K562 (cell line): ENCODE results near the gene ZNF426. TPM values are rescaled to one million over a fixed set of nuclear protein-coding genes. Genes with fewer than 3 reads are reported as not detected.

Source experiments
- CEBPB ChIP-seq: fragments of 450-650 bp; IDR thresholded peaks from 2 replicates; pipeline ENCODE4 v1.6.1; 2016; ENCODE audit warnings: missing genetic modification characterization, missing compliant biosample characterization
- DMBX1 ChIP-seq: fragments of 250-450 bp; sonication (Bioruptor Pico); IDR thresholded peaks from 2 replicates; pipeline ENCODE4 v1.8.0; 2022; ENCODE audit warnings: inconsistent platforms, mild to moderate bottlenecking, moderate library complexity, borderline replicate concordance
- NCOA1 ChIP-seq: fragments of 450-650 bp; IDR thresholded peaks from 2 replicates; pipeline ENCODE4 v1.6.1; 2016; ENCODE audit warnings: low read depth
- NCOA6 ChIP-seq: fragments of 450-650 bp; IDR thresholded peaks from 2 replicates; pipeline ENCODE4 v1.6.1; 2017; ENCODE audit warnings: mild to moderate bottlenecking
- RBM39 ChIP-seq: fragments of 200-400 bp; formaldehyde crosslinking; optimal IDR thresholded peaks from 2 replicates; pipeline ENCODE3; 2018; ENCODE audit warnings: low read depth, low read length
- SIN3B ChIP-seq: fragments of 450-650 bp; IDR thresholded peaks from 2 replicates; pipeline ENCODE4 v1.6.1; 2017; ENCODE audit warnings: low read depth, mild to moderate bottlenecking, moderate library complexity
- SNRNP70 ChIP-seq: fragments of 200-400 bp; formaldehyde crosslinking; optimal IDR thresholded peaks from 2 replicates; pipeline ENCODE3; 2017; ENCODE audit warnings: low read depth, low read length
- SP1 ChIP-seq: sonication (generic); formaldehyde crosslinking; IDR thresholded peaks from 2 replicates; pipeline ENCODE4 v1.8.1; 2022; ENCODE audit warnings: mild to moderate bottlenecking, missing genetic modification reagents
- TAF7 ChIP-seq: fragments of 450-650 bp; IDR thresholded peaks from 2 replicates; pipeline ENCODE4 v1.6.1; 2016; ENCODE audit warnings: missing genetic modification characterization, missing compliant biosample characterization
- TARDBP ChIP-seq: fragments of 450-650 bp; IDR thresholded peaks from 2 replicates; pipeline ENCODE4 v1.6.1; 2016
- TEAD4 ChIP-seq, 2 experiments: sonication (generic) in 1 of 2; formaldehyde crosslinking in 1 of 2; IDR thresholded peaks; 2 replicates each; pipeline versions ENCODE4 v1.6.1 to v1.8.0; 2012 to 2022; ENCODE audit warnings: borderline replicate concordance in 1 of 2, inconsistent platforms in 1 of 2, low read length in 1 of 2, mild to moderate bottlenecking in 1 of 2, missing genetic modification reagents in 1 of 2
- ZC3H11A ChIP-seq: IDR thresholded peaks from 2 replicates; pipeline ENCODE4 v1.6.1; 2012; ENCODE audit warnings: low read depth, low read length, improper control_type of control experiment
- ZNF639 ChIP-seq, 2 experiments: fragments of 200-800 bp in 1 of 2; sonication (Bioruptor generic) in 1 of 2; sonication (generic) in 1 of 2; formaldehyde crosslinking in 1 of 2; IDR thresholded peaks in 1 of 2; conservative IDR thresholded peaks in 1 of 2; 2 replicates each; pipeline versions ENCODE4 v1.5.0 to v1.6.1; 2016 to 2020; ENCODE audit warnings: missing compliant biosample characterization in 1 of 2, missing genetic modification characterization in 1 of 2, missing genetic modification reagents in 1 of 2
- polyA plus RNA-seq, 8 experiments: library from polyadenylated mRNA; depleted of rRNA in 4 of 8; stranded (reverse) in 5 of 8; unstranded in 3 of 8; fragments of >200 nt; fragmentation: Nextera tagmentation in 2 of 8; fragmentation: Illumina TruSeq in 1 of 8; extraction: Ambion mirVana in 2 of 8; extraction: Trizol in 1 of 8; gene quantifications; 2 replicates each; pipeline versions ENCODE4 v1.2.1 to v1.2.3, GENCODE V29; 2011 to 2014; ENCODE audit warnings: inconsistent platforms in 1 of 8, missing spikeins in 1 of 8
- total RNA-seq, 7 experiments: library from RNA; depleted of rRNA in 6 of 7; stranded (reverse); fragments of >200 nt in 6 of 7; fragmentation: Illumina TruSeq in 2 of 7; extraction: Trizol in 2 of 7; gene quantifications; 2 replicates each; pipeline versions ENCODE4 v1.2.1 to v1.2.3, GENCODE V29; 2011 to 2021; ENCODE audit warnings: low replicate concordance in 1 of 7
- TF ChIP-seq, protein P1 (sequence below): sonication (generic); formaldehyde crosslinking; IDR thresholded peaks from 2 replicates; pipeline ENCODE4 v1.8.0; 2022; ENCODE audit warnings: missing genetic modification reagents, mild to moderate bottlenecking, borderline replicate concordance
- TF ChIP-seq, protein P2 (sequence below): sonication (generic); formaldehyde crosslinking; IDR thresholded peaks from 2 replicates; pipeline ENCODE4 v1.9.0; 2022; ENCODE audit warnings: mild to moderate bottlenecking, missing genetic modification reagents
- TF ChIP-seq, protein P3 (sequence below): sonication (generic); formaldehyde crosslinking; IDR thresholded peaks from 2 replicates; pipeline ENCODE4 v1.8.1; 2023; ENCODE audit warnings: mild to moderate bottlenecking, missing genetic modification reagents
- TF ChIP-seq, protein P4 (sequence below): fragments of 450-650 bp; IDR thresholded peaks from 2 replicates; pipeline ENCODE4 v1.6.1; 2016; ENCODE audit warnings: borderline replicate concordance

Gene ZNF426
- total and polyA plus RNA-seq, 9 of the 15 experiments (the other 6 are each of a cell fraction or from before 2014, with no cell fraction given), result 3.2 to 14.3 (median 6.9) TPM

DNA sequence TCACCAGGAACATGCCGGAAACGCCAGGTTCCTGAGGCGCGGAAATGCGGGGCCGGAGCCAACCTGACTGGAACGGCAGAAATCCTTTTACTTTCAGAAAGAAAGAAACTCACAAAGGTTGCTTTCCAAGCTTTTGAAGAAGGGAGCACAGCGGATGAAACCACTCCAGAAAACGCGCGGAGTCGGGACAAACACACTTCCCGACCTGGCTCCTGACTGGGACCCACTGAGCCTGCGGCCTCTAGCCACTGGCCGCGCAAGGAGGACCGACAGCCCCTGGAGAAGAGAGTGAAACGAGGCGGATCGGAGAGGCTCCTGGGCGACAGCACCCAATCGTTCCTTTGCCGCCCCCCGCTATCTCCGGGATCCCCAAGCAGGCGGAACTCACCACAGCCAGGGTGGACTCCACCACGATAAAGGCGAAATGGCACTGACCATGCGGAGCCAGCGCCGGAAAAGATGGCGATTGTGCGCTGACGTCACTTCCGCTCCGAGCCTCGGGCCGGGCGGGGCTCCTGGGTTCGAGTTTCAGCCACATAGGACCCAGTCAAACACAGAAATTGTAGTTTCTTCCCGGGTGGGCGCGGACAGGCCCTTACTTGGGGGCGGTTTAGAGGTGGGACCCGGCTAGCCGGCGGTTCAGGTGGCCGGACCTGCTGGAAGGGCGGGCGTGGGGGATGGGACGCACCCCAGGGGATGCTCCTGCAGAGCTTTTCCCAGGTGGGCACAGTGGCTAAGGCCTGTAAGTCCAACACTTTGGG lies 45.8 kb upstream of the ZNF426 start, which contains the start of gene ZNF121 (continued):
- TF ChIP-seq, protein P1, sequence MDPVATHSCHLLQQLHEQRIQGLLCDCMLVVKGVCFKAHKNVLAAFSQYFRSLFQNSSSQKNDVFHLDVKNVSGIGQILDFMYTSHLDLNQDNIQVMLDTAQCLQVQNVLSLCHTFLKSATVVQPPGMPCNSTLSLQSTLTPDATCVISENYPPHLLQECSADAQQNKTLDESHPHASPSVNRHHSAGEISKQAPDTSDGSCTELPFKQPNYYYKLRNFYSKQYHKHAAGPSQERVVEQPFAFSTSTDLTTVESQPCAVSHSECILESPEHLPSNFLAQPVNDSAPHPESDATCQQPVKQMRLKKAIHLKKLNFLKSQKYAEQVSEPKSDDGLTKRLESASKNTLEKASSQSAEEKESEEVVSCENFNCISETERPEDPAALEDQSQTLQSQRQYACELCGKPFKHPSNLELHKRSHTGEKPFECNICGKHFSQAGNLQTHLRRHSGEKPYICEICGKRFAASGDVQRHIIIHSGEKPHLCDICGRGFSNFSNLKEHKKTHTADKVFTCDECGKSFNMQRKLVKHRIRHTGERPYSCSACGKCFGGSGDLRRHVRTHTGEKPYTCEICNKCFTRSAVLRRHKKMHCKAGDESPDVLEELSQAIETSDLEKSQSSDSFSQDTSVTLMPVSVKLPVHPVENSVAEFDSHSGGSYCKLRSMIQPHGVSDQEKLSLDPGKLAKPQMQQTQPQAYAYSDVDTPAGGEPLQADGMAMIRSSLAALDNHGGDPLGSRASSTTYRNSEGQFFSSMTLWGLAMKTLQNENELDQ (CRISPR knock-in tag), result peak; percentile 74; the same call in 1 of the 2 replicates
- TF ChIP-seq TAF7 (tag) (peak; percentile 78), SIN3B (peak; percentile 43; the same call in 1 of the 2 replicates), RBM39 (no peak), DMBX1 (CRISPR knock-in tag) (no peak), SNRNP70 (no peak), TEAD4 (IDR thresholded peaks at IDR 0.05; ENCODE audit: low read length) (peak; percentile 16; the same call in 1 of the 2 replicates), TEAD4 (CRISPR knock-in tag; IDR thresholded peaks at IDR 0.05; ENCODE audit: borderline replicate concordance) (peak; percentile 29; the same call in 1 of the 2 replicates), TARDBP (no peak), ZNF639 (CRISPR knock-in tag; conservative IDR thresholded peaks at IDR 0.05 in 1 of 2, IDR thresholded peaks at IDR 0.05 in 1 of 2) (peak in 1 of 2 experiments; percentile 75; a peak in 2 of 4 replicates), CEBPB (no peak), ZC3H11A (no peak), NCOA1 (peak; percentile 46; the same call in 1 of the 2 replicates), NCOA6 (no peak), SP1 (CRISPR knock-in tag) (peak; percentile 24)
- TF ChIP-seq, protein P2, sequence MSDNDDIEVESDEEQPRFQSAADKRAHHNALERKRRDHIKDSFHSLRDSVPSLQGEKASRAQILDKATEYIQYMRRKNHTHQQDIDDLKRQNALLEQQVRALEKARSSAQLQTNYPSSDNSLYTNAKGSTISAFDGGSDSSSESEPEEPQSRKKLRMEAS (CRISPR knock-in tag), result peak; percentile 94
- TF ChIP-seq, protein P3, sequence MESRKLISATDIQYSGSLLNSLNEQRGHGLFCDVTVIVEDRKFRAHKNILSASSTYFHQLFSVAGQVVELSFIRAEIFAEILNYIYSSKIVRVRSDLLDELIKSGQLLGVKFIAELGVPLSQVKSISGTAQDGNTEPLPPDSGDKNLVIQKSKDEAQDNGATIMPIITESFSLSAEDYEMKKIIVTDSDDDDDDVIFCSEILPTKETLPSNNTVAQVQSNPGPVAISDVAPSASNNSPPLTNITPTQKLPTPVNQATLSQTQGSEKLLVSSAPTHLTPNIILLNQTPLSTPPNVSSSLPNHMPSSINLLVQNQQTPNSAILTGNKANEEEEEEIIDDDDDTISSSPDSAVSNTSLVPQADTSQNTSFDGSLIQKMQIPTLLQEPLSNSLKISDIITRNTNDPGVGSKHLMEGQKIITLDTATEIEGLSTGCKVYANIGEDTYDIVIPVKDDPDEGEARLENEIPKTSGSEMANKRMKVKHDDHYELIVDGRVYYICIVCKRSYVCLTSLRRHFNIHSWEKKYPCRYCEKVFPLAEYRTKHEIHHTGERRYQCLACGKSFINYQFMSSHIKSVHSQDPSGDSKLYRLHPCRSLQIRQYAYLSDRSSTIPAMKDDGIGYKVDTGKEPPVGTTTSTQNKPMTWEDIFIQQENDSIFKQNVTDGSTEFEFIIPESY, result peak; percentile 27; the same call in 1 of the 2 replicates
- TF ChIP-seq, protein P4, sequence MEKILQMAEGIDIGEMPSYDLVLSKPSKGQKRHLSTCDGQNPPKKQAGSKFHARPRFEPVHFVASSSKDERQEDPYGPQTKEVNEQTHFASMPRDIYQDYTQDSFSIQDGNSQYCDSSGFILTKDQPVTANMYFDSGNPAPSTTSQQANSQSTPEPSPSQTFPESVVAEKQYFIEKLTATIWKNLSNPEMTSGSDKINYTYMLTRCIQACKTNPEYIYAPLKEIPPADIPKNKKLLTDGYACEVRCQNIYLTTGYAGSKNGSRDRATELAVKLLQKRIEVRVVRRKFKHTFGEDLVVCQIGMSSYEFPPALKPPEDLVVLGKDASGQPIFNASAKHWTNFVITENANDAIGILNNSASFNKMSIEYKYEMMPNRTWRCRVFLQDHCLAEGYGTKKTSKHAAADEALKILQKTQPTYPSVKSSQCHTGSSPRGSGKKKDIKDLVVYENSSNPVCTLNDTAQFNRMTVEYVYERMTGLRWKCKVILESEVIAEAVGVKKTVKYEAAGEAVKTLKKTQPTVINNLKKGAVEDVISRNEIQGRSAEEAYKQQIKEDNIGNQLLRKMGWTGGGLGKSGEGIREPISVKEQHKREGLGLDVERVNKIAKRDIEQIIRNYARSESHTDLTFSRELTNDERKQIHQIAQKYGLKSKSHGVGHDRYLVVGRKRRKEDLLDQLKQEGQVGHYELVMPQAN, result peak; percentile 96
